Stimulated activated CD4-positive, alpha-beta T cell treated with anti-CD3 and anti-CD28 coated beads, Interleukin-4, amount 100 ng/mL, for 4 hours (primary cell): ENCODE results near the gene GPC5.
"Not testable (repeated sequence)": the region's sequence is repeated elsewhere in the genome, so short reads cannot be mapped to it uniquely, and the experiment has no call there.

Source experiments
- DNase-seq, 2 experiments: peaks; one replicate each; pipeline ENCODE4 v3.0.0-alpha.2; 2020

Gene GPC5

GRCh38 chr13:92412996-92413395, 1014.6 kb downstream of the GPC5 start:
- no peak for DNase-seq

DNA sequence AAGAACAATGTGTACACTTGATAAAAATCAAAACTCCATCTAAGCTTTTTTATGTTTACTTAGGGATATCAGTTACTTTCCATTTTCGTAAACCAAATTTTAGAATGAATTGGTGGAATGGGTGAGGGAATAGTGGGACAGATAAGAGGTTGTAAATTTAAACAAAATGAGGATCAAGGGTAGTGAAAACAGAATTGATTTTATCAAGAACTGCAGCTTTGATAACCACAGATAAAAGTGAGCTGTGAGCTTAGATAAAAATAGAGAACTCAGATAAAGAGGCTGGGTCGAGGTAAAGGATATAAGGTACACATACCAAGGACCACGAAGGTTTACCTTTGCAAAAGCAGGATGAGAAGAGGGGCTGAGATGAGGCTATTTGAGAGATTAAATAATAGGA, 1015.0 kb downstream of the GPC5 start:
- no peak for DNase-seq

DNA sequence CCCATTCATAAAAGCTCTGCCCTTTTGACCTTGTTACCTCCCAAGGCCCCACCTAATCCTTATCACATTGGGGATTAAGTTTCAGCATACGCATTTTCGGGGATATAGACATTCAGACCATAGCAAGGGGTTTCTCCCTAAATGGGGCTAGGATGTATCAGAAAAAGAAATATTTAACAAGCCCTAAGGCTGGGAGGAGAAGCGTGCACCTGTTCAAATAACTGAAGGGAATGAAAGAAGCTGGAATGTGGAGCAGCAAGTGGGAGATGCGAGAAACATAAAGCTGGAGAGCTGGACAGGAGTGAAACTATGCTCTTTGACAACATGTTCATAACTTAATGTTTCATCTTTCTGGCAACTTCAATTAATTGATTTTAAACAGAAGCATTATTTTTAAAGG, 1016.4 kb downstream of the GPC5 start:
- no peak for DNase-seq

DNA sequence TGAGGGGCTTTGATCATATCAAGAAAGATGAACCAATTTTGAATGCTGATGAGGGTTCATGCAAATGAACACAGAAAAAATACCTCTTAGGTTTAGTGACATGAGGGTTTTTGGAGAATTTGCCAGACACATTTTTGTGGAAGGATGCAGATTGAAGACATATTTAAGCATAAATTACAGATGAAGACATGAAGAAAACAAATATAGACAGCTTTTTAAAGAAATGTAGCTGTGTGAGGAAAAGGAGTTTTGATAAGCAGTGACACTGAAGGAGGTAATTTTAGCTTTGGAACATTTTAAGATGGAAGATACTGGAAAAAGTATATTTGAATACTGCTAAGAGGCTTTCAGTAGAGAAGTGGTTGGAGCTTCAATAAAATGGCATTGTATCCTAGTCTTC, 1017.4 kb downstream of the GPC5 start:
- DNase-seq = no peak

GRCh38 chr13:92418818-92419412, 1020.5 kb downstream of the GPC5 start:
- no peak for DNase-seq

DNA sequence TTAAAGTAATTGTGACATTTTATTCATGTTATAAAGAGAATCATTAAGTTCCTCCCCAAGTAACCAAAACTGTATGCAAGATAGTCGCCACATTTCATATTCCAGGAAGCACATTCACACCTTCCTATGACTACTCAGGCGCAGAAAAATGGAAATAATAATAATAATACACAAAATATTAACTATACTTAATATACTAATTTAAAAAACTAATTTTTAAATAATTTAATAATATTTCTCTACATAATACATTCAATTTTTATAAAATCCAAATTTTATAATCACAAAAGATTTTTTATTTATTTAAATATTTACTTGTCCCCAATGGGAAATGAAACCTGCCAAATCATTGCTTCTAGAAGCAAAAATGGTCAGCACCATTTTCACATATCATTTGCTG, 1030.8 kb downstream of the GPC5 start:
- DNase-seq = no peak

DNA sequence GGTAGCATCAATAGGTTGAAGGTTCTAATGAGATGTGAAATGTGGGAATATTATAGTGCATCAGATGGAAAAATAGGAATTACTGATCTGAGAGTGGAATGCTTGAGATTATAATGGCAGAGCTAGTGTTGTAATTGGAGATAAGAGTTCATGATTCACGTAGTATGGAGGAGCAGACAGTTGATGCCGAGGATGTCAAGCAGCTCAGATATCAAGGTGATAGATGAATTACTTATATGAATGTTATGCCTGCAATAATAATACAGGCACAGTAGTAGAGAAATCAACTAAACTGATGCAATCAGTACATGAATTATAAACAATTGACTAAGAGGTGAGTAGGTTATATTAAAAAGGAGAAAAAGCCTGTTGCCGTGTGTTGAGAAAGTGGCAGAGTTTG, 1035.0 kb downstream of the GPC5 start:
- DNase-seq = no peak

- DNase-seq = no peak
Measured at GRCh38 chr13:92433963-92434362, 1035.5 kb downstream of the GPC5 start.

- DNase-seq = no peak
Measured at GRCh38 chr13:92436924-92437323, 1038.5 kb downstream of the GPC5 start.

GRCh38 chr13:92444244-92444643, 1045.8 kb downstream of the GPC5 start:
- no peak for DNase-seq

DNA sequence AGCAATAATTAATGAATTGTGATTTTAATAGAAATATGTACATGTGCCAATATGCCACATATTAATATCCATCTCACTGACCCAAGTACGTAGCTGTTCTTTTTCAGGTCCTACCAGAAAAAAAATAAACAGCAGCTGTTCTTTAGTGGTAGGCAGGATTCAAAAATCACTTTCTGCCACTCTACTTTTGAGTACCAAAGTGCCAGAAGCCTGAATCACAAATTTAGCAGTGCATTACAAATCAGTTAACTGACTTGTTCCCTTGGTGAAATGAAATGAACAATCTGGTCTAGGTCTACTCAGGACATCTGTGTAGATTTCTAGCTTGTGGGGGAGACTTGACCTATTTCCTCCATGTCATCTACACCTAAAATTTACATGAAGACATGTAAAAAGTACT, 1052.6 kb downstream of the GPC5 start:
- no peak for DNase-seq

DNA sequence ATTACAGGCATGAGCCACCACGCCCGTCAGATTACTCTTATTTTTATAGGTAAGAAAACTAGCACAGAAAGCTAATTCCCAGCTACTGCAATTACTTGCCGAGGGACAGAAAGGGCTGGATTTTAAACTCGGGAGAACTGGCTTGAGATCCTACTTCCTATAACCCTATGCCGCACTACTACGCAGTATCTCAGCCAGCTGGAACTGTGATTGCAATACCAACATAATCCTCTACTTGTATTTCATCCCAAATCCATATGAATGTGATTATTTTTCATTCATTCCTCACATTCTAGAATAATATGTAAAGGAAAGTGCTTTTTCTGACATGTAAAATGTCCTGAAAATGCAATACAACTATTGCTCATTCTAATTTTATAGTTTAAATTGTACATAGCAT, 1054.4 kb downstream of the GPC5 start:
- no peak for DNase-seq

DNA sequence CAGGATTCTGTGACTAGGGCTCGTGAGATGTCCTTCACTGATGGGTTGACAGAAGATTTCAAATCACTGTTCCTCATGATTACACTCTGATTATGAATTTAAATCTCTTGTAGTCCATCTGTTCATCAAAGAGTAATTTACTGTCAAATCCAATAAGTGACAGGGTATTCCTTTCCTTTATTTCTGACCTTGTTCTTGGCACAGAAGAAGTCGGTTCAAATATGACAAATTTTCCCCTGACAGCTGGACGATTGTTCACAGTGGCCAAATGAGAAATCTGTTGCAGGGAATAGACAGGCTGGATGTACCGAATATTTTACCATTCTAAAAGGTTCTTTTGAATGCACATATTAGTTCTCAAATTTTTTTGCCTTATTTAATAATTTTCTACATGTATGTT, 1060.9 kb downstream of the GPC5 start:
- DNase-seq = no peak

- DNase-seq = no peak
Measured at GRCh38 chr13:92460479-92460878, 1062.1 kb downstream of the GPC5 start.

- no peak for DNase-seq
Measured at GRCh38 chr13:92461402-92461801, 1063.0 kb downstream of the GPC5 start.

DNA sequence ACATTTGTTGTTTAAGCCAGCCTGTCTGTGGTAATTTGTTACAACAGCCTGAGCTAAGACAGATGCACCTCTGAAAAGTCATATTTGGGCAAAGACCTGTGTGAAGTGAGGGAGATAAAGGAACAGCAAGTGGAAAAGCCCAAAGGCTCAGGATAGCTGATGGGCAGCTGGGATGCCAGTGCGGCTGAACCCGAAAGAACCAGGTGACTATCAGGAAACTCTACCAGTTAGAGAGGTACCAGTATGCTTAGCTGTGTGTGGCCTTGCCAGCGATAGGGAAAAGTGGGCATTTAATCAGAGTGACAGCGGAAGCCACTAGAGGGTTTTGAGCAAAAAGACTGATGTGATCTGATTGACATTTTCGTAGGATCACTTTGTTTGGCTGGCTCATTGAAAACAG, 1063.4 kb downstream of the GPC5 start:
- no peak for DNase-seq

GRCh38 chr13:92463134-92463533, 1064.7 kb downstream of the GPC5 start:
- no peak for DNase-seq

GRCh38 chr13:92473765-92474475, 1075.5 kb downstream of the GPC5 start:
- no peak for DNase-seq

- DNase-seq = no peak
Measured at GRCh38 chr13:92480387-92480786, 1082.0 kb downstream of the GPC5 start.

DNA sequence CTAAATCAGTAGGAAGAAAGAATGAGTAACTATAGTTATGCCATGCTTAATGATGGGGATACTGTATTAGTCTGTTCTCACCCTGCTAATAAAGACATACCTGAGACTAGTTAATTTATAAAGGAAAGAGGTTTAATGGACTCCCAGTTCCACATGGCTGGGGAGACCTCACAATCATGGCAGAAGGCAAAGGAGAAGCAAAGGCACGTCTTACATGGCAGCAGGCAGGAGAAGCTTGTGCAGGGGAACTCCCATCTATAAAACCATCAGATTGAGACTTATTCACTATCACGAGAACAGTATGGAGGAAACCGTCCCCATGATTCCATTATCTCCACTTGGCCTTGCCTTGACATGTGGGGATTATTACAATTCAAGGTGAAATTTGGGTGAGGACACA, 1084.4 kb downstream of the GPC5 start:
- DNase-seq = not testable (repeated sequence)

DNA sequence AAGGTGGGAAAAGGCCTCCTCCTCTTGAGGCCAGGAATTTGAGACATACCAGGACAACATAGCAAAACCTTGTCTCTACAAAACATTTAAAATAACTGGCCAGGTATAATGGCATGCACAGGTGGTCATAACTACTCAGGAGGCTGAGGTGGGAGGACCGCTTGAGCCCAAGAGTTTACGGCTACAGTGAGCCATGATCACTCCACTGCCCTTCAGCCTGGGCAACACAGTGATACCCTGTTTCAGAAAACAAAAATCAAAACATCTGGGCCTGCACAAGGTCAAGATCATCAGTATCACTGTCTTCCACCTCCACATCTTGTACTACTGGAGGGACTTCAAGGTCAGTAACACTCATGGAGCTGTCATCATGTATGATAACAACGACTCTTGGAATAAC, 1085.5 kb downstream of the GPC5 start:
- no peak for DNase-seq

DNA sequence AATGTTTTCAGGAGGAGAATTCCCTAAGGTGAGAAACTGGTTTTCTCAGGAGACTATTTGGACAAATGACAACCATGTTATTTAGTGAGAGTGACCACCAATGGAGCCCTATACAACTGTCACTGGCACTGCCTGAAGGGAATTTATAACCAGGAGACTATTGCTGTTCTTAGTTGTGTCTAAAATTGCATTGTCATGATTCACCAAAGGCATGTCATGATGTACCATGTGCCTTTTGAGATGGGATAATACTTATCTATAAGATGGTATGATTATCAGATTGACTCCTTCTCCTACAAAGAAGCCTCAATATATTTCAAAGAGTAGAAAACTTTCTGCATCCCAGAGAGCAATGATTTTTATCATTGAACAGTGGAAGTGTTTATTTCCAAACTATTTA, 1088.8 kb downstream of the GPC5 start:
- no peak for DNase-seq

GRCh38 chr13:92488249-92488852, 1089.9 kb downstream of the GPC5 start:
- no peak for DNase-seq

- DNase-seq = no peak
Measured at GRCh38 chr13:92491839-92492238, 1093.4 kb downstream of the GPC5 start.

GRCh38 chr13:92494915-92495314, 1096.5 kb downstream of the GPC5 start:
- DNase-seq = no peak
